Stimulated activated CD8-positive, alpha-beta memory T cell treated with anti-CD3 and anti-CD28 coated beads, Interleukin-4, amount 100 ng/mL, for 1 hour (primary cell): ENCODE data around the gene HOMER1.

Experiments
- DNase-seq, 2 donors: peaks; one replicate each; pipeline ENCODE4 v3.0.0-alpha.2; 2020; ENCODE audit warnings: low read depth in 2 of 2, low spot score in 1 of 2

Gene HOMER1

DNA sequence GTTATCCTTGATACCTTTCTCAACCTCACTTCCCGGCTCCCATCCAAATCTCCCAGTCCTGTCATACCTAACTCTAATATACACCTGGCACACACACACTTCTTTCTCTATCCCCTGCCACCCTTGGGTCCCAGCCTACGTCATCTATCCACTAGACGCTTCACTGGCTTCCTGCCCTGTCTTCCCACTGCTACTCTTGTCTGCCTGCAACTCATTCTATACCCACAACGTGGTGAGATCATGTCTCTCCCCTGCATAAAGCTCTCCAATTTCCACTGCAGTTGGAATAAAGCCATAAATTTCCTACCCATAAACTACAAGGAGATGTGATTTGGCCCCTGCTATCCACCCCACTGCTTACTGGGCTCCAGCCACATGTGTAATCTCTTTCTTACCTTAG, 184.5 kb downstream of the HOMER1 start:
- DNase-seq: no peak
